Endometrium (tissue), 2 donors: Measurements from ENCODE around the gene LZTR1.
"Not testable (repeated sequence)": the region's sequence is repeated elsewhere in the genome, so short reads cannot be mapped to it uniquely, and the experiment has no call there.

ENCODE experiments used
- FAIRE-seq: peaks from 2 replicates; lab custom pipeline; 2012; peaks lifted over from hg19 to GRCh38; lab: Jason Lieb, UNC
- donor health status: control.
- donor health status: control.

LZTR1 gene

GRCh38 chr22:20996598-20997535 is 14.8 kb downstream of the LZTR1 start:
- no peak for FAIRE-seq

- no peak for FAIRE-seq
Observed at GRCh38 chr22:20997536-20998257, 15.6 kb downstream of the LZTR1 start.

GRCh38 chr22:20998411-20999336 is 16.6 kb downstream of the LZTR1 start:
- no peak for FAIRE-seq

GRCh38 chr22:20999350-21000206 is 17.5 kb downstream of the LZTR1 start:
- no peak for FAIRE-seq

GRCh38 chr22:21000207-21000986 is 18.3 kb downstream of the LZTR1 start:
- FAIRE-seq, result no peak

- no peak for FAIRE-seq
Observed at GRCh38 chr22:21000987-21001600, 19.0 kb downstream of the LZTR1 start.

- peak; percentile 81 for FAIRE-seq
Observed at GRCh38 chr22:21001601-21002325, 19.7 kb downstream of the LZTR1 start, which contains the start of gene THAP7. TSS of gene THAP7 (minus strand) at chr22:21002118. CDS start at chr22:21001911, 207 bp downstream.

- no peak for FAIRE-seq
Observed at GRCh38 chr22:21003782-21004181, 21.7 kb downstream of the LZTR1 start.

GRCh38 chr22:21009208-21009607 is 27.1 kb downstream of the LZTR1 start:
- FAIRE-seq, result not testable (repeated sequence)

- FAIRE-seq, result no peak
Observed at GRCh38 chr22:21009638-21010425, 27.7 kb downstream of the LZTR1 start.

- FAIRE-seq, result no peak
Observed at GRCh38 chr22:21010426-21011113, 28.5 kb downstream of the LZTR1 start.

GRCh38 chr22:21012446-21013407 is 30.6 kb downstream of the LZTR1 start:
- FAIRE-seq, result no peak

GRCh38 chr22:21013657-21014201 is 31.6 kb downstream of the LZTR1 start:
- FAIRE-seq, result no peak

GRCh38 chr22:21014202-21014725 is 32.2 kb downstream of the LZTR1 start:
- peak; percentile 95 for FAIRE-seq

GRCh38 chr22:21014726-21015465 is 32.8 kb downstream of the LZTR1 start, which contains the start of gene P2RX6:
TSS of gene P2RX6 (plus strand) at chr22:21015165. CDS start at chr22:21015175, 10 bp downstream.
- FAIRE-seq, result no peak
